GM15510 (cell line): ENCODE data around the gene KDSR.

Experiments used
- POLR2A ChIP-seq: IDR thresholded peaks from 3 replicates; pipeline ENCODE4 v1.6.1; 2011; ENCODE audit warnings: borderline replicate concordance; ENCODE audit not compliant: insufficient read length; ENCODE audit errors: extremely low read depth

The KDSR gene

DNA sequence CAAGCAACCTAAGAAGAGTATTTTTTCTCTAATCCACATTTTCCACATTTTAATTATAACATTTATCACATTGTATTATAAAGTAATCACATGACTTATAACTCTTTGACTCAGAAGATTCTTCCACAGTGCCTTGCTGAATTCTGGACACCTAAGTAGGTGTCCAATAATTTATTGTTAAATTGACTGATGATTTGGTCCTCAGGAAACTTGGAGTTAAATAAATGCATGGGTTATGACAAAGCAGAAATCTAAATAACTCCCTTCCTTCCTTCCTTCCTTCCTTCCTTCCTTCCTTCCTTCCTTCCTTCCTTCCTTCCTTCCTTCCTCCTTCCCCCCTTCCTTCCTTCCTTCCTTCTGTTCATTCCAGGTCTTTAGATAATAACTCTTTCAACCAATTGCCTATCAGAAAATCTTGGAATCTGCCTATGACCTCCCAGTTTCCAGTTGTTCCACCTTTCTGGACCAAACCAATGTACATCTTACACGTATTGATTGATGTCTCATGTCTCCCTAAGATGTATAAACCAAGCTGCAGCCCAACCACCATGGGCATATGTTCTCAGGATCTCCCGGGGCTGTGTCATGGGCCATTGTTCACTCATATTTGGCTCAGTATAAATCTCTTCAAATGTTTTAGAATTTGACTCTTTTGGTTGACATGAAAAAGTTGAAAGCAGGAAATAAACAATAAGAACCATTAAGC lies 10.4 kb upstream of the KDSR start:
- no peak for TF ChIP-seq POLR2A

- no peak for TF ChIP-seq POLR2A
These were observed 9.5 kb upstream of the KDSR start for GRCh38 chr18:63376538-63376937.

- TF ChIP-seq POLR2A = no peak
These were observed 7.5 kb upstream of the KDSR start for GRCh38 chr18:63374540-63374939.

GRCh38 chr18:63373161-63373560 lies 6.2 kb upstream of the KDSR start:
- no peak for TF ChIP-seq POLR2A

GRCh38 chr18:63368611-63369010 lies 1.6 kb upstream of the KDSR start:
- TF ChIP-seq POLR2A = no peak

GRCh38 chr18:63366213-63367052 lies 573 bp downstream of the KDSR start:
- peak; percentile 24 for TF ChIP-seq POLR2A

DNA sequence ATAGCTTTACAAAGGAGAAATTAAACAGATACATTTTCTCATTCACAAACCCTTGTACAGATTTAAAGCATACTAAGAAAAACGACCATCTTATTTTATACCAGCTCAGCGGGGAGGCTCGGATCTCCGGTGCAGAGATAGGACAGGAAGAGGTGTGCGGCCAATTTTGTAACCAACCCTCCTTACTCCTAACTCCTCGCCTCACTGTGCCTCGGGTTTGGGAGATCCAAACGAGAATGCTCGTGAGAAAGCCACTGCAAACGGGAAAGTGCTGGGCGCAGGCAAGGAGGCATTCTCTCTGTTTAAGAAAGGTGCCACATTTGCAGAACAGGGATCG lies 1.2 kb downstream of the KDSR start:
- no peak for TF ChIP-seq POLR2A

- TF ChIP-seq POLR2A = no peak
These were observed 3.1 kb downstream of the KDSR start for GRCh38 chr18:63363951-63364350.

DNA sequence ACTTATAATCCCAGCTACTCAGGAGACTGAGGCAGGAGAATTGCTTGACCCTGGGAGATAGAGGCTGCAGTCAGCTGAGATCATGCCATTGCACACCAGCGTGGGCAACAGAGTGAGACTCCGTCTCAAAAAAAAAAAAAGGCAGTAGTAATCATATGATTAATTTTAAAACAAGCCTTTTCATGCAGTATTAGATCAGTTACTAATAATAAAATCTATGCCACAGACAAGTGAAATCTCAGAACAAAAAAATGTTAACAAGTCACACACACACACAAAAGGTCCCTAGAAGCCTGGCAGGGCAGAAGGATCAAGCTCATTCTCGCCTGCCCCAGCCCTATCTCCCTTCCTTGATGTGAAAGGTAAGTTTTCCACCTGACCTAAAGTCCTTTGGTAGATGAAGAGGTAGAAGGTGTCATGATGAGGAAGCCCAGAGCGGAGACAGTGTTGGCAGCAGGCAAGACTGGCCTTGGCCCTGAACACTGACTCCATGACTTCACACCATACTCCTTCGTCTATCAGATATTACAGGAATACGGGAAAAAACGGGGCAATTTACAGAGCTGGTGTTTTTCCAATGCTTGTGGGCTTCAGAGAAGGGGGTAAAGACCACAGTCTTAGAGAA lies 10.6 kb downstream of the KDSR start:
- no peak for TF ChIP-seq POLR2A

GRCh38 chr18:63350230-63350629 lies 16.8 kb downstream of the KDSR start:
- no peak for TF ChIP-seq POLR2A

DNA sequence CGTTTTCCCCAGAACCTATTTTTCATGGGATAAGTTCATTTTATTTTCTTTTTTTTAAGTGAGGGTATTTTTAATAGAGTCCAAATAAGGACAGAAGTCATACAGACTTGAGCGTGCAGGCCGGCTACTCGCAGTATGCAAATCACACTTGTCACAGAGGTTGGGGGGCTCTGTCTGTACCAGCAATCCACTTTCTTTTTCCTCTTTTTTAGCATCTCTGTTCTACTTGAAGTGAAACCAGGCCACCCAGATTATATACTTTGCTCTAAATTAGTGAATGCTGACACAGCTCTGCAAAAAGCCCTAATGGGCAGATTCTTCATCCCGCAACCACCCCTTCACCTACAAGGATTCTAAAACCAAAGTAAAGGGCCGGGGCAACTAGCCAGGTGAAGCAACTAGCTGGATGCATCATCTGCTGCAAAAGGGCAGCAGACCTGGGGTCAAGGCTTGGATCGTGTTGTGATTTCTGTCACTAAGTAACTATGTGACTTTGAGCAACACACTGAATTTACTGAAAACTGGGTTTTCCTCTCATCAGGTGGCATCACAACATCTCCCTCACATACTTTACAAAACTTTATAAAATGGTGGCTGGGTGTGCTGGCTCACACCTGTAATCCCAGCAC lies 18.4 kb downstream of the KDSR start:
- no peak for TF ChIP-seq POLR2A

DNA sequence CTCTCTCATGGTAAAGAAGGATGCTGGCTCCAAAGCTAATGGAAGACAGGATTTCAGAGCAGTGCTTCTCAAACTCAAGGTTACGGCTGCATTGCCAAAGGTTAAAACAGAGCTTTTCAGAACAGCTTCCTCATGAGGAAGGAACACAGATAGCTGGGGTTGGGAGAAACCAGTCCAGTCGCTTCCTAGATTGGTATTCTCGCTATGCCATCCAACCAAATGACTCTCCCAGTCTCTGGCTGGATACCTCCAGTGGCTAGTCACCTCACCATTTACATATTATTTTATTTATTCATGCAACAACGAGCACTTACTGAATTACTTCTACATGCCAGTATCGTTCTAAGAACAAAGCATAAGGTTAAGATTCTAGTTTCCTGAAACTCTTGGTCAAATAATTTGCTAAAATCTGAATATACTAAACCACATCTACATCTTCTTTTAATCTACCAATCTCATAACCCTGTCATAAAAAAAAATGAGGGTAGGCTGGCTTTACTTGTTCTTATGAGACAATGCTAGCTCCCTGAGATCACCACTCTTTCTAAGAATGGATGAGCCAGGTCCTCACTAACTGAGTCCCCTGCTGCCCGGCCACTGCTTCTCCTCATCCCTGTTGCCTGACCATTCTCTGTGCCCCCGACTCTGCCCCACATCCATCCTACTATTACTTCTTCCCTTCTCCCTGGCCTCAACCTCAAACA lies 20.4 kb downstream of the KDSR start:
- no peak for TF ChIP-seq POLR2A

DNA sequence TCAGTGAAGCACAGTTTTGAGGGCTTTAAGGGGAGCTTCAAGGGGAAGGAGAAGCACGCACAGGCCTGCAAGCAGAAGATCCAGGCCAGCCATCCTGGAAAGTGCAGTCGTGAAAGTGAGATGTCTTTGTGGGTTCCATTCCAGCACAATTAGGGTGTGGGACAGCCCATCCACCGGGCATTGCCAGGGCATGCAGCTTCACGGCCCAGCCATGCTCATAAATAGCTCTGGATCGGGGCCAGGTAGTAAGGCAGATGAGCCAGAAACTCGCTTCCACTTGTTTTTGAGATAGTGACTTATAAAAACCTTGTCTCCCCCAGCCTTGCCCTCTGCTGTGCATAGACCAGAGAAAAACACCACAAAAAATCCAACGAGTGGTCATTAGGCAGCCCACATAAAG lies 21.0 kb downstream of the KDSR start:
- TF ChIP-seq POLR2A = no peak

DNA sequence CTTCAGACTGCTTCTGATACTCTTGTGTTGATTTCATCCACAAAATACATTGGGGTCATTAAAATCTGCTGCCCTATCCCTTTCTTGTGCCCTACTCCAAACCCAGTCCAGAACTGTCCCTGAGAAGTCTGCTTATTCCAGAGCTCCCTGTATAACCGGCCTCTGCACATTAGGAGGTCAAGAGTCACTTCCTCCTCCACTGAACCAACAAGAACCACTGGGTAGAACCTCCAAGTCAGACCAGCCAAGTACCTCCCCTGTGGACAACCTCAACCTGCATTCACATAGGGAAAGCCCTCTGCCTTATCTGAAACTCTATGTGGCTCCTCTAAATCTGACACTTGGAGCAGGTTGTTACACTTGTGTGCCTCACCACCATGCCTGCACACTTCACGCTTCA lies 22.1 kb downstream of the KDSR start:
- TF ChIP-seq POLR2A = no peak

DNA sequence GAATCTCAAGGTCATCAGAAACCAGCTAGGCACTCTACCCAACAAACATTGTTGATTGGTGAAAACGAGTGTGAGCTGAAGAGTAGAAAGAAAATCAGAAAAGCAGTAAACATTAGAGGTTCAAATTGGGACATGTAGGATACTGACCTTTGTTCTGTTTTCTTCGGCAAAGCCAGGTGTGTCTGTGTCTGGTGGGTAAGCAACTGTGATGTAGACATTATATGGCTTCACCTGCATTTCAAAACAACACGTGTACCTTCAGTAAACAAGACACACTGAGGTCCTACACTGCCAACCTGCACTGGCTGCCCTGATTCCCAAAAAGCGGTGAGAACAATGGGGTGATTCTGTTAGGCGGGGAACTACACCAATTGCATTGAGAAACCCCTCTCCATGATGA lies 22.7 kb downstream of the KDSR start:
- no peak for TF ChIP-seq POLR2A
